B cell (primary cell): ENCODE results near the gene MICU1.

ENCODE experiments used
- EZH2 ChIP-seq: IDR thresholded peaks from 2 replicates; pipeline ENCODE4 v1.6.1; 2012; ENCODE audit warnings: borderline replicate concordance, low read depth, mild to moderate bottlenecking, moderate library complexity, low read length; ENCODE audit not compliant: insufficient read depth, poor library complexity, severe bottlenecking
- TF ChIP-seq, protein P1 (sequence below): fragments of 200-600 bp; IDR thresholded peaks from one replicate; pipeline ENCODE4 v1.8.0; 2022; ENCODE audit warnings: antibody characterized with exemption, mild to moderate bottlenecking

DNA sequence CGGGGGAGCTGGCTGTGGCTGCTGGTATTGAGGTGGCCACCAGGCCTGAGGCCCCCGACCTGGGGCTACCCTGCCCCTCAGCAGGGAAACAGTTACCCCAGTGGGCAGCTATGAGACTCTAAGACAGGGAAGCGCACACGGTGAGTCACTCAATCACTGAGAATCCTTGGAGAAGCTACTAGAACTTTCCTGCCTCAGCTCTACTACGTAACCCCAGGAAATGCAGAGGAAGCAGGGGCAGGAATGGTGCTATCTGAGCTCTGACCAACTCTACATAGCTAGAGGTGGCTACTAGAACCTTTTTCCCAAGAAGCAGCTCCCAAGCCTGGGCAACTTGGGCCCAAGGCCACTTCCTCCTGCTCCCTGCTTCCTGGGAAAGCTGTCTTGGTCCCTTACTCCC is 283.0 kb downstream of the MICU1 start:
- TF ChIP-seq, protein P1, sequence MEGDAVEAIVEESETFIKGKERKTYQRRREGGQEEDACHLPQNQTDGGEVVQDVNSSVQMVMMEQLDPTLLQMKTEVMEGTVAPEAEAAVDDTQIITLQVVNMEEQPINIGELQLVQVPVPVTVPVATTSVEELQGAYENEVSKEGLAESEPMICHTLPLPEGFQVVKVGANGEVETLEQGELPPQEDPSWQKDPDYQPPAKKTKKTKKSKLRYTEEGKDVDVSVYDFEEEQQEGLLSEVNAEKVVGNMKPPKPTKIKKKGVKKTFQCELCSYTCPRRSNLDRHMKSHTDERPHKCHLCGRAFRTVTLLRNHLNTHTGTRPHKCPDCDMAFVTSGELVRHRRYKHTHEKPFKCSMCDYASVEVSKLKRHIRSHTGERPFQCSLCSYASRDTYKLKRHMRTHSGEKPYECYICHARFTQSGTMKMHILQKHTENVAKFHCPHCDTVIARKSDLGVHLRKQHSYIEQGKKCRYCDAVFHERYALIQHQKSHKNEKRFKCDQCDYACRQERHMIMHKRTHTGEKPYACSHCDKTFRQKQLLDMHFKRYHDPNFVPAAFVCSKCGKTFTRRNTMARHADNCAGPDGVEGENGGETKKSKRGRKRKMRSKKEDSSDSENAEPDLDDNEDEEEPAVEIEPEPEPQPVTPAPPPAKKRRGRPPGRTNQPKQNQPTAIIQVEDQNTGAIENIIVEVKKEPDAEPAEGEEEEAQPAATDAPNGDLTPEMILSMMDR: no peak
- TF ChIP-seq EZH2: no peak
